MM.1S (cell line): Measurements from ENCODE around the gene NPAS1.

ENCODE experiments used
- EZH2 ChIP-seq: fragments of 300-600 bp; sonication (generic); optimal IDR thresholded peaks from 2 replicates; pipeline ENCODE3; 2017; ENCODE audit warnings: low read depth, mild to moderate bottlenecking, antibody characterized with exemption, low read length, mixed read lengths
- EZH2phosphoT487 ChIP-seq: fragments of 300-600 bp; sonication (generic); IDR thresholded peaks from 2 replicates; pipeline ENCODE4 v1.6.1; 2018; ENCODE audit warnings: antibody characterized with exemption, low read length
- TF ChIP-seq, protein P1 (sequence below): fragments of 300-600 bp; sonication (generic); IDR thresholded peaks from 2 replicates; pipeline ENCODE4 v1.5.1; 2016; ENCODE audit warnings: antibody characterized with exemption, low read length, mixed read lengths

- TF ChIP-seq, protein P1, sequence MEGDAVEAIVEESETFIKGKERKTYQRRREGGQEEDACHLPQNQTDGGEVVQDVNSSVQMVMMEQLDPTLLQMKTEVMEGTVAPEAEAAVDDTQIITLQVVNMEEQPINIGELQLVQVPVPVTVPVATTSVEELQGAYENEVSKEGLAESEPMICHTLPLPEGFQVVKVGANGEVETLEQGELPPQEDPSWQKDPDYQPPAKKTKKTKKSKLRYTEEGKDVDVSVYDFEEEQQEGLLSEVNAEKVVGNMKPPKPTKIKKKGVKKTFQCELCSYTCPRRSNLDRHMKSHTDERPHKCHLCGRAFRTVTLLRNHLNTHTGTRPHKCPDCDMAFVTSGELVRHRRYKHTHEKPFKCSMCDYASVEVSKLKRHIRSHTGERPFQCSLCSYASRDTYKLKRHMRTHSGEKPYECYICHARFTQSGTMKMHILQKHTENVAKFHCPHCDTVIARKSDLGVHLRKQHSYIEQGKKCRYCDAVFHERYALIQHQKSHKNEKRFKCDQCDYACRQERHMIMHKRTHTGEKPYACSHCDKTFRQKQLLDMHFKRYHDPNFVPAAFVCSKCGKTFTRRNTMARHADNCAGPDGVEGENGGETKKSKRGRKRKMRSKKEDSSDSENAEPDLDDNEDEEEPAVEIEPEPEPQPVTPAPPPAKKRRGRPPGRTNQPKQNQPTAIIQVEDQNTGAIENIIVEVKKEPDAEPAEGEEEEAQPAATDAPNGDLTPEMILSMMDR: no peak
- no peak for TF ChIP-seq EZH2
- TF ChIP-seq EZH2phosphoT487: no peak
These were observed 53.9 kb downstream of the NPAS1 start for GRCh38 chr19:47073574-47073973.
